ENCODE measurements around the gene CC2D2A. TPM values are rescaled to one million over a fixed set of nuclear protein-coding genes. Genes with fewer than 3 reads are reported as not detected.

The CC2D2A gene
- total and polyA plus RNA-seq, 2 of the 13 experiments (the other 11 are each of a cell fraction or from before 2014, with no cell fraction given): 4.2 to 7.2 TPM

GRCh38 chr4:15479089-15479912, 9.6 kb downstream of the CC2D2A start (continued):
- TF ChIP-seq DZIP1 (CRISPR knock-in tag; IDR thresholded peaks at IDR 0.05) (no peak), SMARCE1 (IDR thresholded peaks at IDR 0.05; ENCODE audit: borderline replicate concordance) (no peak), FOXP4 (CRISPR knock-in tag; IDR thresholded peaks at IDR 0.05) (no peak), PHF8 (CRISPR knock-in tag; IDR thresholded peaks at IDR 0.05) (peak; percentile 55; the same call in 1 of the 2 replicates), KMT2A (CRISPR knock-in tag; IDR thresholded peaks at IDR 0.05) (no peak), SMC3 (IDR thresholded peaks at IDR 0.05; ENCODE audit: low read length) (peak; percentile 81), ZFP36L2 (CRISPR knock-in tag; IDR thresholded peaks at IDR 0.05) (no peak), ZNF674 (CRISPR knock-in tag; IDR thresholded peaks at IDR 0.05; ENCODE audit: low read depth) (no peak), ZNF335 (CRISPR knock-in tag; IDR thresholded peaks at IDR 0.05) (no peak), DDIT3 (CRISPR knock-in tag; IDR thresholded peaks at IDR 0.05) (no peak), CHCHD3 (CRISPR knock-in tag; IDR thresholded peaks at IDR 0.05) (no peak), ZSCAN5A (CRISPR knock-in tag; IDR thresholded peaks at IDR 0.05; ENCODE audit: borderline replicate concordance) (no peak; the same call in 1 of the 2 replicates), HMGXB3 (CRISPR knock-in tag; IDR thresholded peaks at IDR 0.05; ENCODE audit: borderline replicate concordance) (no peak), NR0B2 (CRISPR knock-in tag; IDR thresholded peaks at IDR 0.05) (no peak), ZC3H4 (CRISPR knock-in tag; IDR thresholded peaks at IDR 0.05; ENCODE audit: borderline replicate concordance) (no peak), STAG1 (CRISPR knock-in tag; IDR thresholded peaks at IDR 0.05) (peak; percentile 87), ONECUT2 (CRISPR knock-in tag; IDR thresholded peaks at IDR 0.05) (no peak), ATM (IDR thresholded peaks at IDR 0.05; ENCODE audit: borderline replicate concordance) (no peak)
